HepG2 (cell line): ENCODE measurements around the gene TUBA4B. TPM values are rescaled to one million over a fixed set of nuclear protein-coding genes. Genes with fewer than 3 reads are reported as not detected.
A peak's percentile ranks its signal among the peaks of the same experiment; 100 is the strongest.

ENCODE experiments used
- ATAC-seq: fragments of 200-7000 bp; cut with Tn5 transposase; 3 replicates; pipeline ENCODE4 v1.9.1; 2020; ENCODE audit warnings: mild to moderate bottlenecking, moderate library complexity
- BruUV-seq: library from RNA; stranded (reverse); fragments of 400-500 nt; replicated peaks from 2 replicates; lab custom pipeline; 2021; lab: Mats Ljungman, UMichigan
- CTCF ChIA-PET: fragments of 300-600 bp; formaldehyde crosslinking; extraction: SDS; loops from one replicate; lab custom pipeline; 2021; ENCODE audit warnings: low total read pairs, inconsistent platforms, low intra/inter-chr PET ratio; lab: Yijun Ruan, JAX
- POLR2A ChIA-PET: fragments of 350-600 bp; sonication (Branson Sonifier 250); formaldehyde crosslinking; loops from one replicate; lab custom pipeline; 2020; ENCODE audit warnings: antibody characterized with exemption, inconsistent platforms; lab: Yijun Ruan, JAX
- DNase-seq: peaks from one replicate; pipeline ENCODE4 v3.0.0-alpha.2; 2015; ENCODE audit warnings: low spot score
- FAIRE-seq: peaks from 3 replicates; lab custom pipeline; 2011; peaks lifted over from hg19 to GRCh38; lab: Jason Lieb, UNC
- H2AFZ ChIP-seq: one replicate; pipeline ENCODE4 v1.6.1; 2011; ENCODE audit warnings: low read length, inconsistent platforms
- H3K27ac ChIP-seq: fragments of 300-600 bp; 3 replicates; pipeline ENCODE4 v1.8.0; 2011; ENCODE audit warnings: mixed run types, mild to moderate bottlenecking, mixed read lengths, low read length, inconsistent platforms; ENCODE audit not compliant: insufficient read depth; ENCODE audit errors: extremely low read length
- H3K27me3 ChIP-seq, 2 experiments: fragments of 200-600 bp in 1 of 2; 2 replicates in 1 of 2; 3 replicates in 1 of 2; pipeline versions ENCODE4 v1.6.0 to v1.8.0; 2011; ENCODE audit warnings: low read length in 2 of 2, mild to moderate bottlenecking in 2 of 2, moderate library complexity in 2 of 2, inconsistent platforms in 1 of 2; ENCODE audit not compliant: insufficient read depth in 2 of 2, control insufficient read depth in 1 of 2
- H3K36me3 ChIP-seq, 2 experiments: fragments of 200-600 bp in 1 of 2; replicated peaks in 1 of 2; 2 replicates in 1 of 2; 3 replicates in 1 of 2; pipeline versions ENCODE4 v1.5.1 to v1.8.0; 2011; ENCODE audit warnings: low read length in 2 of 2, inconsistent platforms in 1 of 2; ENCODE audit not compliant: insufficient read depth in 2 of 2, control insufficient read depth in 1 of 2
- H3K4me1 ChIP-seq: 2 replicates; pipeline ENCODE4 v1.5.1; 2012; ENCODE audit warnings: low read length, inconsistent platforms; ENCODE audit not compliant: insufficient read depth
- H3K4me2 ChIP-seq: 2 replicates; pipeline ENCODE4 v1.6.0; 2011; ENCODE audit warnings: low read depth, low read length, inconsistent platforms
- H3K4me3 ChIP-seq, 3 experiments: fragments of 200-600 bp in 1 of 3; sonication (generic), shearing (Covaris generic) in 1 of 3; replicated peaks in 1 of 3; 2 replicates each; pipeline ENCODE4 v1.5.1; 2011 to 2016; ENCODE audit warnings: low read length in 3 of 3, inconsistent platforms in 2 of 3, low read depth in 2 of 3, mild to moderate bottlenecking in 2 of 3, control low read depth in 1 of 3, mixed read lengths in 1 of 3; ENCODE audit not compliant: insufficient read depth in 1 of 3
- H3K79me2 ChIP-seq: one replicate; pipeline ENCODE4 v1.6.1; 2011; ENCODE audit warnings: low read length, inconsistent platforms; ENCODE audit not compliant: insufficient read depth
- H3K9ac ChIP-seq: 2 replicates; pipeline ENCODE4 v1.6.0; 2011; ENCODE audit warnings: mild to moderate bottlenecking, low read depth, low read length, inconsistent platforms; ENCODE audit not compliant: insufficient read depth
- H3K9me3 ChIP-seq: 2 replicates; pipeline ENCODE4 v1.5.1; 2012; ENCODE audit warnings: mild to moderate bottlenecking, low read length
- H4K20me1 ChIP-seq: 2 replicates; pipeline ENCODE4 v1.6.0; 2011; ENCODE audit warnings: inconsistent platforms, mild to moderate bottlenecking, low read length, moderate library complexity; ENCODE audit not compliant: insufficient read depth
- EED ChIP-seq: sonication (generic); formaldehyde crosslinking; IDR thresholded peaks from 2 replicates; pipeline ENCODE4 v1.5.0; 2020; ENCODE audit warnings: mild to moderate bottlenecking, missing genetic modification reagents
- ELF1 ChIP-seq: sonication (generic); formaldehyde crosslinking; IDR thresholded peaks from 2 replicates; pipeline ENCODE4 v1.4.0; 2020; ENCODE audit warnings: missing genetic modification reagents
- FIP1L1 ChIP-seq: fragments of 200-400 bp; formaldehyde crosslinking; IDR thresholded peaks from 2 replicates; pipeline ENCODE4 v1.6.1; 2018; ENCODE audit warnings: low read depth, mild to moderate bottlenecking, low read length, moderate library complexity, borderline replicate concordance; ENCODE audit not compliant: insufficient read depth
- KMT2B ChIP-seq: IDR thresholded peaks from 2 replicates; pipeline ENCODE4 v1.6.1; 2016; ENCODE audit warnings: missing genetic modification reagents, missing compliant biosample characterization
- MAFF ChIP-seq: IDR thresholded peaks from 2 replicates; pipeline ENCODE4 v1.6.1; 2011; ENCODE audit warnings: low read depth, low read length, improper control_type of control experiment
- MYNN ChIP-seq: sonication (generic); formaldehyde crosslinking; IDR thresholded peaks from 2 replicates; pipeline ENCODE4 v1.4.0; 2020; ENCODE audit warnings: mild to moderate bottlenecking, low read depth, missing genetic modification reagents
- NFAT5 ChIP-seq: sonication (generic); formaldehyde crosslinking; IDR thresholded peaks from 2 replicates; pipeline ENCODE4 v1.4.0; 2020; ENCODE audit warnings: missing genetic modification reagents
- NFIB ChIP-seq: sonication (generic); formaldehyde crosslinking; IDR thresholded peaks from 2 replicates; pipeline ENCODE4 v1.9.0; 2021; ENCODE audit warnings: missing genetic modification reagents, mild to moderate bottlenecking, borderline replicate concordance
- NFKB2 ChIP-seq: sonication (generic); formaldehyde crosslinking; IDR thresholded peaks from 2 replicates; pipeline ENCODE4 v1.4.0; 2020; ENCODE audit warnings: missing genetic modification reagents, borderline replicate concordance
- RXRB ChIP-seq: IDR thresholded peaks from 2 replicates; pipeline ENCODE4 v1.6.1; 2016; ENCODE audit warnings: borderline replicate concordance, missing genetic modification reagents, missing compliant biosample characterization
- SATB2 ChIP-seq: sonication (generic); formaldehyde crosslinking; IDR thresholded peaks from 2 replicates; pipeline ENCODE4 v1.5.0; 2020; ENCODE audit warnings: missing genetic modification reagents
- TBX2 ChIP-seq: sonication (generic); formaldehyde crosslinking; IDR thresholded peaks from 2 replicates; pipeline ENCODE4 v1.5.0; 2020; ENCODE audit warnings: missing genetic modification reagents, mild to moderate bottlenecking, borderline replicate concordance
- ZFP37 ChIP-seq: sonication (generic); formaldehyde crosslinking; IDR thresholded peaks from 2 replicates; pipeline ENCODE4 v1.4.0; 2020; ENCODE audit warnings: missing genetic modification reagents, borderline replicate concordance
- ZNF383 ChIP-seq: sonication (generic); formaldehyde crosslinking; IDR thresholded peaks from 2 replicates; pipeline ENCODE4 v1.4.0; 2020; ENCODE audit warnings: missing genetic modification reagents, mild to moderate bottlenecking, borderline replicate concordance
- ZNF605 ChIP-seq: sonication (generic); formaldehyde crosslinking; IDR thresholded peaks from 2 replicates; pipeline ENCODE4 v1.8.0; 2022; ENCODE audit warnings: mild to moderate bottlenecking, missing genetic modification reagents
- ZNF83 ChIP-seq: sonication (generic); formaldehyde crosslinking; IDR thresholded peaks from 2 replicates; pipeline ENCODE4 v1.4.0; 2020; ENCODE audit warnings: missing genetic modification reagents, mild to moderate bottlenecking, borderline replicate concordance
- WGBS: methylation state at CpG from one replicate; pipeline ENCODE4 v1.1.6; 2017; ENCODE audit warnings: low lambda C conversion rate; 5-methylcytosine and 5-hydroxymethylcytosine counted together
- in situ Hi-C: cut with HindIII; loops from 2 replicates; pipeline ENCODE4 v1.10.0; 2017; ENCODE audit warnings: low pct_unique_long_range_greater_than_20kb; ENCODE audit not compliant: extremely low pct_ligation_motif_present
- intact Hi-C: fragments of 100-400 bp; cut with micrococcal nuclease; formaldehyde crosslinking; loops from one replicate; pipeline ENCODE4 v1.10.0; 2022; ENCODE audit not compliant: unreplicated experiment
- polyA plus RNA-seq, 8 experiments: library from polyadenylated mRNA; depleted of rRNA in 3 of 8; stranded (reverse) in 7 of 8; unstranded in 1 of 8; fragments of >200 nt; fragmentation: Illumina TruSeq in 4 of 8; extraction: Trizol in 4 of 8; gene quantifications; 2 replicates each; pipeline versions ENCODE4 v1.2.1 to v1.2.3, GENCODE V29; 2011 to 2016; ENCODE audit warnings: low read depth in 4 of 8, missing spikeins in 1 of 8, mixed read lengths in 1 of 8; ENCODE audit not compliant: insufficient read depth in 1 of 8
- total RNA-seq, 5 experiments: library from RNA; depleted of rRNA; stranded (reverse); fragments of >200 nt; fragmentation: Illumina TruSeq; extraction: Trizol; gene quantifications; 2 replicates each; pipeline ENCODE4 v1.2.3, GENCODE V29; 2016; ENCODE audit warnings: low read depth in 1 of 5
- TF ChIP-seq, protein P1 (sequence below): sonication (generic); formaldehyde crosslinking; IDR thresholded peaks from 2 replicates; pipeline ENCODE4 v1.8.0; 2023; ENCODE audit warnings: mild to moderate bottlenecking, missing genetic modification reagents

The TUBA4B gene
- total and polyA plus RNA-seq, 2 of the 13 experiments (the other 11 are each of a cell fraction or from before 2014, with no cell fraction given), result 0.18 to 0.22 TPM

DNA sequence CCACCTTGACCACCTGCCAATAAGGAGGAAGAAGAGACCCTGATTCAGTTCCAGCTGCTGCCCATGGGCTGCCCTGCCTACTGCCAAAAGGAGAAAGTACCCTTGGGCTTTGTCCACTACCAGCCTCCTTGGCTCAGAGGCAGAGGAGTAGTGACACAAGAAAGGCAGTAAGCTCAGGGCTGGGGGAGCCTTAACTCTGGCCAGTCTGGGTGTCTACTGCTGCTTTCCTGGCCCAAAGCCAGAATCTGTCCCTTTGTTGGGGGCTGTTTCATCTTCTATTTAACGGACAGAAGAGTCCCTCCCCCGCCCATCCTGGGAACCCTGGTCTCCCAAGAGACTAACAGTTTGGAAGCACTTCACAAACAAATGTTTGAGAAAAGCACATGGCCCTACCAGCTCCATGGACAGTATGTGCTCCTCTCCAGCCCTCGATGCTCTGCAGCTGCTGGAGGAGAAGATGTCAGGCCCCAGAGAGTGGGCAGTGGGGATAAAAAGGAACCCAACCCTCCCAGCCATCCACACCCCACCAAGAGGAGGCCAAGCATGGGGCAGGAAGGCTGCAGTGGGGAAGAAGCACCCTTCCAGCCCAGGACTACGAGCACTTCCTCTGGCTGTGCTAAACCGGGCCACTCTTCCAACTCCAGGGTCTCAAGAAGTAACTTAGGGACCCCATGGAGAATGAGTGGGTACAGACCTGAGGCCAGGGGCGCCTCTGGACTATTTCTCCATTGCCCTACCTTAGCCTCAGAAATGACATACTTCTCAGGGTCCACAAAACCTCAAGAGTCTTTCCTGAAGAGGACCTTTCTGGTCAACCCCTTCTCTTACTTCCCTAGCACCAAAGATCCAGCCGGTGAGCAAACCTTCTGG lies 24.8 kb upstream of the TUBA4B start:
- CTCF ChIA-PET, result interaction anchor here (2.3 kb wide), 1 partner anchor 66 kb away, joined by 15 read pairs; no protein-coding TSS in a partner anchor
- no peak for FAIRE-seq
- peaks cover 33 to 55% of the 10 kb centered on the region in 2 experiments for H3K36me3 ChIP-seq
- TF ChIP-seq FIP1L1 (no peak), TBX2 (peak; percentile 14; the same call in 1 of the 2 replicates), NFAT5 (CRISPR knock-in tag) (0 out of 2 replicates have a peak, but pooled peaks have one; percentile 3), ELF1 (CRISPR knock-in tag) (peak; percentile 20; the same call in 1 of the 2 replicates), NFIB (peak; percentile 82; the same call in 1 of the 2 replicates), MYNN (CRISPR knock-in tag) (no peak), SATB2 (CRISPR knock-in tag) (no peak), KMT2B (CRISPR knock-in tag) (0 out of 2 replicates have a peak, but pooled peaks have one; percentile 38), MAFF (no peak), ZFP37 (CRISPR knock-in tag) (0 out of 2 replicates have a peak, but pooled peaks have one; percentile 7), EED (CRISPR knock-in tag) (0 out of 2 replicates have a peak, but pooled peaks have one; percentile 3), RXRB (CRISPR knock-in tag) (0 out of 2 replicates have a peak, but pooled peaks have one; percentile 22), ZNF83 (no peak), NFKB2 (CRISPR knock-in tag) (peak; percentile 35; the same call in 1 of the 2 replicates), ZNF605 (CRISPR knock-in tag) (peak; percentile 51; the same call in 1 of the 2 replicates), ZNF383 (CRISPR knock-in tag) (0 out of 2 replicates have a peak, but pooled peaks have one; percentile 22)
- TF ChIP-seq, protein P1, sequence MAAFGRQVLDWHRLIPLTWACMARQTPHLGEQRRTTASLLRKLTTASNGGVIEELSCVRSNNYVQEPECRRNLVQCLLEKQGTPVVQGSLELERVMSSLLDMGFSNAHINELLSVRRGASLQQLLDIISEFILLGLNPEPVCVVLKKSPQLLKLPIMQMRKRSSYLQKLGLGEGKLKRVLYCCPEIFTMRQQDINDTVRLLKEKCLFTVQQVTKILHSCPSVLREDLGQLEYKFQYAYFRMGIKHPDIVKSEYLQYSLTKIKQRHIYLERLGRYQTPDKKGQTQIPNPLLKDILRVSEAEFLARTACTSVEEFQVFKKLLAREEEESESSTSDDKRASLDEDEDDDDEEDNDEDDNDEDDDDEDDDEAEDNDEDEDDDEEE, result peak; percentile 56; the same call in 1 of the 2 replicates

More for the DNA sequence above, 24.8 kb upstream of the TUBA4B start:
- Histone ChIP-seq H3K4me3 (peak overlapping the region; percentile 91 to 93 (median 93)), H3K4me2 (peak overlapping the region; percentile 91), H3K9me3 (no peaks in the 10 kb centered on the region), H4K20me1 (no peaks in the 10 kb centered on the region), H3K27ac (peak overlapping the region; percentile 81), H3K27me3 (no peaks in the 10 kb centered on the region; a peak in 1 of 5 replicates), H3K79me2 (peaks cover 51% of the 10 kb centered on the region), H2AFZ (no peak overlapping the region), H3K9ac (peak overlapping the region; percentile 91), H3K4me1 (peaks cover 39% of the 10 kb centered on the region)
- no TSS peak for BruUV-seq
- ATAC-seq (no peak; the same call in 2 of the 3 replicates), DNase-seq (no peak)
- intact Hi-C loops, result no loop called here
- 5% methylated on average over 6 of the region's 7 CpGs for WGBS
- POLR2A ChIA-PET, result interaction anchor here (1.0 to 6.6 kb wide), 15 partner anchors 10 to 66 kb away, joined by 3 to 80 read pairs (median 11); partner anchors contain the start of genes ABCB6, CNPPD1, DNAJB2 and GLB1L
- in situ Hi-C loops, result no loop called here
